IMR-90 (cell line): ENCODE results near the gene MAPK11. TPM values are rescaled to one million over a fixed set of nuclear protein-coding genes. Genes with fewer than 3 reads are reported as not detected.

Source experiments
- ATAC-seq: fragments of 200-7000 bp; cut with Tn5 transposase; 2 replicates; pipeline ENCODE4 v1.9.1; 2020; ENCODE audit warnings: low read depth, mild to moderate bottlenecking, moderate library complexity
- BruUV-seq: library from RNA; stranded (reverse); fragments of 400-500 nt; replicated peaks from 2 replicates; lab custom pipeline; 2021; lab: Mats Ljungman, UMichigan
- CTCF ChIA-PET: fragments of 300-600 bp; formaldehyde crosslinking; extraction: SDS; loops from one replicate; lab custom pipeline; 2021; ENCODE audit warnings: antibody characterized with exemption; lab: Yijun Ruan, JAX
- POLR2A ChIA-PET: fragments of 300-600 bp; sonication (Branson Sonifier 250); formaldehyde crosslinking; loops from one replicate; lab custom pipeline; 2022; ENCODE audit warnings: antibody characterized with exemption; ENCODE audit not compliant: unreplicated experiment; lab: Charles Lee
- DNase-seq: peaks from one replicate; pipeline ENCODE4 v3.0.0; 2013
- H2AFZ ChIP-seq: replicated peaks from 2 replicates; pipeline ENCODE3; 2013; ENCODE audit warnings: low read length, mild to moderate bottlenecking; ENCODE audit not compliant: poor library complexity
- H2AK5ac ChIP-seq: 2 replicates; pipeline ENCODE4 v1.6.1; 2013; ENCODE audit warnings: low read depth, low read length, inconsistent platforms
- H2AK9ac ChIP-seq: replicated peaks from 2 replicates; pipeline ENCODE3; 2013; ENCODE audit warnings: mild to moderate bottlenecking, low read depth, low read length, moderate library complexity; ENCODE audit not compliant: poor library complexity
- H2BK120ac ChIP-seq: 2 replicates; pipeline ENCODE4 v1.6.1; 2013; ENCODE audit warnings: low read depth, low read length, inconsistent platforms
- H2BK15ac ChIP-seq: 3 replicates; pipeline ENCODE4 v1.6.1; 2013; ENCODE audit warnings: low read depth, low read length, inconsistent platforms
- H2BK20ac ChIP-seq: 2 replicates; pipeline ENCODE4 v1.6.1; 2013; ENCODE audit warnings: low read depth, mild to moderate bottlenecking, inconsistent platforms, low read length, moderate library complexity
- H2BK5ac ChIP-seq: 2 replicates; pipeline ENCODE4 v1.6.1; 2013; ENCODE audit warnings: mild to moderate bottlenecking, low read depth, low read length, inconsistent platforms; ENCODE audit not compliant: poor library complexity, severe bottlenecking
- H3K14ac ChIP-seq: replicated peaks from 2 replicates; pipeline ENCODE4 v1.6.1; 2013; ENCODE audit warnings: low read depth, low read length, inconsistent platforms
- H3K18ac ChIP-seq: 2 replicates; pipeline ENCODE4 v1.6.1; 2013; ENCODE audit warnings: low read depth, low read length, control low read depth
- H3K23ac ChIP-seq: 2 replicates; pipeline ENCODE4 v1.6.1; 2013; ENCODE audit warnings: low read depth, low read length, inconsistent platforms
- H3K27ac ChIP-seq: 2 replicates; pipeline ENCODE4 v1.5.1; 2013; ENCODE audit warnings: mild to moderate bottlenecking, control low read depth, low read length; ENCODE audit not compliant: insufficient read depth
- H3K27me3 ChIP-seq: 2 replicates; pipeline ENCODE4 v1.6.1; 2013; ENCODE audit warnings: low read length; ENCODE audit not compliant: control insufficient read depth, insufficient read depth
- H3K36me3 ChIP-seq: 2 replicates; pipeline ENCODE4 v1.6.1; 2013; ENCODE audit warnings: low read length, mixed read lengths; ENCODE audit not compliant: control insufficient read depth, insufficient read depth
- H3K4ac ChIP-seq: 2 replicates; pipeline ENCODE4 v1.6.1; 2013; ENCODE audit warnings: low read depth, low read length, inconsistent platforms
- H3K4me1 ChIP-seq: 2 replicates; pipeline ENCODE4 v1.6.1; 2013; ENCODE audit warnings: low read length, mixed read lengths; ENCODE audit not compliant: control insufficient read depth, insufficient read depth
- H3K4me2 ChIP-seq: 2 replicates; pipeline ENCODE4 v1.6.1; 2013; ENCODE audit warnings: low read depth, mild to moderate bottlenecking, control low read depth, low read length, moderate library complexity
- H3K4me3 ChIP-seq: 2 replicates; pipeline ENCODE4 v1.5.1; 2013; ENCODE audit warnings: low read depth, mild to moderate bottlenecking, control low read depth, low read length, moderate library complexity; ENCODE audit not compliant: insufficient read depth
- H3K56ac ChIP-seq: 2 replicates; pipeline ENCODE4 v1.6.1; 2013; ENCODE audit warnings: low read length, inconsistent platforms; ENCODE audit not compliant: insufficient read depth; ENCODE audit errors: extremely low read depth
- H3K79me1 ChIP-seq, 2 experiments: 2 replicates each; pipeline ENCODE4 v1.6.1; 2013; ENCODE audit warnings: low read length in 2 of 2, inconsistent platforms in 1 of 2, low read depth in 1 of 2
- H3K9ac ChIP-seq: 2 replicates; pipeline ENCODE4 v1.6.1; 2013; ENCODE audit warnings: low read depth, low read length, control low read depth
- H3K9me1 ChIP-seq: 2 replicates; pipeline ENCODE4 v1.6.1; 2013; ENCODE audit warnings: low read length, inconsistent platforms; ENCODE audit not compliant: insufficient read depth
- H3K9me3 ChIP-seq: 2 replicates; pipeline ENCODE4 v1.6.1; 2013; ENCODE audit warnings: low read length; ENCODE audit not compliant: control insufficient read depth, insufficient read depth
- H4K20me1 ChIP-seq: 2 replicates; pipeline ENCODE4 v1.6.1; 2013; ENCODE audit warnings: low read length, inconsistent platforms; ENCODE audit not compliant: insufficient read depth
- H4K5ac ChIP-seq: 2 replicates; pipeline ENCODE4 v1.6.1; 2013; ENCODE audit warnings: mild to moderate bottlenecking, low read depth, low read length, control low read depth
- H4K8ac ChIP-seq, 2 experiments: 2 replicates each; pipeline ENCODE4 v1.6.1; 2013; ENCODE audit warnings: low read depth in 2 of 2, low read length in 2 of 2, control low read depth in 1 of 2, inconsistent platforms in 1 of 2
- H4K91ac ChIP-seq: 2 replicates; pipeline ENCODE4 v1.6.1; 2013; ENCODE audit warnings: low read depth, low read length, inconsistent platforms; ENCODE audit not compliant: insufficient read depth
- BHLHE40 ChIP-seq: fragments of 150-350 bp; IDR thresholded peaks from 2 replicates; pipeline ENCODE4 v1.6.1; 2016; ENCODE audit warnings: mild to moderate bottlenecking, low read depth, low read length
- CEBPB ChIP-seq: IDR thresholded peaks from 2 replicates; pipeline ENCODE4 v1.6.1; 2012; ENCODE audit warnings: low read depth, low read length, improper control_type of control experiment
- CHD1 ChIP-seq: IDR thresholded peaks from 2 replicates; pipeline ENCODE4 v1.6.1; 2012; ENCODE audit warnings: low read depth, low read length, improper control_type of control experiment
- FOS ChIP-seq: fragments of 150-350 bp; IDR thresholded peaks from 2 replicates; pipeline ENCODE4 v1.6.1; 2016; ENCODE audit warnings: low read depth, low read length
- MAFK ChIP-seq: IDR thresholded peaks from 2 replicates; pipeline ENCODE4 v1.6.1; 2012; ENCODE audit warnings: low read depth, low read length, improper control_type of control experiment
- MAZ ChIP-seq: IDR thresholded peaks from 2 replicates; pipeline ENCODE4 v1.6.1; 2012; ENCODE audit warnings: low read depth, mild to moderate bottlenecking, low read length, improper control_type of control experiment, moderate library complexity, borderline replicate concordance
- MXI1 ChIP-seq: IDR thresholded peaks from 2 replicates; pipeline ENCODE4 v1.6.1; 2012; ENCODE audit warnings: low read depth, mild to moderate bottlenecking, low read length, moderate library complexity, borderline replicate concordance
- NFE2L2 ChIP-seq: fragments of 150-350 bp; IDR thresholded peaks from 2 replicates; pipeline ENCODE4 v1.6.1; 2016; ENCODE audit warnings: low read depth, mild to moderate bottlenecking, low read length
- POLR2A ChIP-seq: IDR thresholded peaks from 2 replicates; pipeline ENCODE4 v1.6.1; 2012; ENCODE audit warnings: mild to moderate bottlenecking, low read depth, low read length
- RAD21 ChIP-seq: IDR thresholded peaks from 2 replicates; pipeline ENCODE4 v1.6.1; 2012; ENCODE audit warnings: low read length, improper control_type of control experiment
- RCOR1 ChIP-seq: IDR thresholded peaks from 2 replicates; pipeline ENCODE4 v1.6.1; 2012; ENCODE audit warnings: mild to moderate bottlenecking, low read length, improper control_type of control experiment; ENCODE audit not compliant: insufficient replicate concordance
- RFX5 ChIP-seq: IDR thresholded peaks from 2 replicates; pipeline ENCODE4 v1.8.0; 2012; ENCODE audit warnings: low read depth, mild to moderate bottlenecking, low read length, moderate library complexity
- SMC3 ChIP-seq: fragments of 150-350 bp; IDR thresholded peaks from 2 replicates; pipeline ENCODE4 v1.6.1; 2016; ENCODE audit warnings: low read depth, mild to moderate bottlenecking, antibody characterized with exemption, low read length, moderate library complexity
- USF2 ChIP-seq: fragments of 150-350 bp; IDR thresholded peaks from 2 replicates; pipeline ENCODE4 v1.6.1; 2017; ENCODE audit warnings: mild to moderate bottlenecking, antibody characterized with exemption, low read length, low read depth
- WGBS, 2 experiments: methylation state at CpG; one replicate each; pipeline versions ENCODE4 v1.1.5 to v1.1.7; 2013; ENCODE audit warnings: missing lambda C conversion rate in 2 of 2; ENCODE audit not compliant: insufficient read length in 1 of 2; ENCODE audit errors: extremely low coverage in 2 of 2; 5-methylcytosine and 5-hydroxymethylcytosine counted together
- dilution Hi-C: fragments of 300-500 bp; cut with HindIII; formaldehyde crosslinking; loops from one replicate; pipeline ENCODE4 v1.14.3; 2018; ENCODE audit warnings: low sequenced_read_pairs; ENCODE audit not compliant: unreplicated experiment
- in situ Hi-C: fragments of 300-500 bp; cut with MboI; formaldehyde crosslinking; loops from 3 replicates; pipeline ENCODE4 v1.14.3; 2019; ENCODE audit warnings: low sequenced_read_pairs, inconsistent platforms, mixed read lengths
- intact Hi-C: fragments of 100-400 bp; cut with micrococcal nuclease; formaldehyde crosslinking; loops from 2 replicates; pipeline ENCODE4 v1.10.0; 2022
- polyA plus RNA-seq, 3 experiments: library from polyadenylated mRNA; depleted of rRNA; stranded (reverse); fragments of >200 nt; gene quantifications; 2 replicates each; pipeline ENCODE4 v1.2.3, GENCODE V29; 2012; ENCODE audit warnings: low replicate concordance in 1 of 3
- total RNA-seq: library from RNA; depleted of rRNA; stranded (reverse); fragments of >200 nt; gene quantifications from 2 replicates; pipeline ENCODE4 v1.2.3, GENCODE V29; 2012
- TF ChIP-seq, protein P1 (sequence below): conservative IDR thresholded peaks from 2 replicates; pipeline ENCODE4 v1.5.1; 2012; ENCODE audit warnings: mild to moderate bottlenecking, low read depth, low read length, improper control_type of control experiment
- TF ChIP-seq, protein P2 (sequence below): fragments of 150-350 bp; IDR thresholded peaks from 2 replicates; pipeline ENCODE4 v1.6.1; 2016; ENCODE audit warnings: low read depth, mild to moderate bottlenecking, low read length, moderate library complexity, borderline replicate concordance

MAPK11 gene
- total and polyA plus RNA-seq, 2 of the 4 experiments (the other 2 are of a cell fraction), result 8.1 to 14.4 TPM

DNA sequence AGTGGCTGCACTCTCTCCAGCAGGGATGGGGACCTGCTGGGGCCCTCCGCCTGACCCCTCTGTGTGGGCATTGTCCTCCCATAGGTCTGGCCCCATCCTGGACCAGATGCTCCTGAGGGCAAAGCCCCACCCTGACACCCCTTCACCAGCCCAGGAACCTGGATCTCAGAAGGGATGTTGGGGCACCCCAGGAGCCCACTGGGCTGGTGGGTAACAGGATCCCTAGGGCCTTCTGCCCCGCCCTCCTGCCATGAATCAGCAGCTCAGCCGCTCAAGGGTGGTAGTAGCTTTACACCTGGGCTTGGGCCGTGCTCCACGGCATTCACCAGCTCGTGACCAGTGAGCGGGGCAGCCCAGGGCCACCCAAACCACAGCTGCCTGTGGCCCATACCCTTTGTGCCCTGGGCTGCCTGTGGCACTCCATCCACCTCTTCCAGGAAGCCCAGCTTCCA is 7.7 kb downstream of the MAPK11 start:
- H3K4me2 ChIP-seq, result no peak overlapping the region
- intact Hi-C loops, result no loop called here
- no peak overlapping the region for H3K4me3 ChIP-seq
- H4K5ac ChIP-seq, result no peak overlapping the region
- peaks cover 4% of the 10 kb centered on the region; the same call in 1 of the 2 replicates for H3K36me3 ChIP-seq
- WGBS, 2 experiments, result no CpG with 5 or more reads among the region's 7 CpGs
- H3K9me1 ChIP-seq, result peaks cover 4% of the 10 kb centered on the region; the same call in 1 of the 2 replicates
- peak overlapping the region; percentile 47; the same call in 1 of the 2 replicates for H4K91ac ChIP-seq
- H3K9ac ChIP-seq, result no peak overlapping the region
- H3K18ac ChIP-seq, result no peak overlapping the region
- H2AK5ac ChIP-seq, result peak overlapping the region; percentile 96
- no TSS peak for BruUV-seq
- H2AK9ac ChIP-seq, result peak overlapping the region; percentile 95
- dilution Hi-C loops, result no loop called here
- H3K14ac ChIP-seq, result no peak overlapping the region
- DNase-seq (no peak), ATAC-seq (no peak)
- ChIA-PET CTCF (no interaction called here), POLR2A (no interaction called here)
- H2BK120ac ChIP-seq, result no peak overlapping the region
- H3K27me3 ChIP-seq, result no peaks in the 10 kb centered on the region
- no peak overlapping the region for H3K23ac ChIP-seq
- H4K20me1 ChIP-seq, result peaks cover 24% of the 10 kb centered on the region
- H3K56ac ChIP-seq, result no peak overlapping the region
- H3K4ac ChIP-seq, result peak overlapping the region; percentile 86
- H2BK15ac ChIP-seq, result no peak overlapping the region
- peaks cover 17% of the 10 kb centered on the region for H3K4me1 ChIP-seq
- peak overlapping the region; percentile 8 for H2BK5ac ChIP-seq
- H2AFZ ChIP-seq, result peak overlapping the region; percentile 63
- H3K79me1 ChIP-seq, result peaks cover 9 to 38% of the 10 kb centered on the region in 2 experiments; a peak in 3 of 4 replicates
- TF ChIP-seq FOS (no peak), SMC3 (no peak), CHD1 (no peak), RFX5 (no peak), BHLHE40 (no peak), RCOR1 (no peak), MAZ (no peak), USF2 (no peak), POLR2A (no peak), MAFK (no peak), MXI1 (no peak), NFE2L2 (no peak), RAD21 (no peak), CEBPB (no peak)
- TF ChIP-seq, protein P1, sequence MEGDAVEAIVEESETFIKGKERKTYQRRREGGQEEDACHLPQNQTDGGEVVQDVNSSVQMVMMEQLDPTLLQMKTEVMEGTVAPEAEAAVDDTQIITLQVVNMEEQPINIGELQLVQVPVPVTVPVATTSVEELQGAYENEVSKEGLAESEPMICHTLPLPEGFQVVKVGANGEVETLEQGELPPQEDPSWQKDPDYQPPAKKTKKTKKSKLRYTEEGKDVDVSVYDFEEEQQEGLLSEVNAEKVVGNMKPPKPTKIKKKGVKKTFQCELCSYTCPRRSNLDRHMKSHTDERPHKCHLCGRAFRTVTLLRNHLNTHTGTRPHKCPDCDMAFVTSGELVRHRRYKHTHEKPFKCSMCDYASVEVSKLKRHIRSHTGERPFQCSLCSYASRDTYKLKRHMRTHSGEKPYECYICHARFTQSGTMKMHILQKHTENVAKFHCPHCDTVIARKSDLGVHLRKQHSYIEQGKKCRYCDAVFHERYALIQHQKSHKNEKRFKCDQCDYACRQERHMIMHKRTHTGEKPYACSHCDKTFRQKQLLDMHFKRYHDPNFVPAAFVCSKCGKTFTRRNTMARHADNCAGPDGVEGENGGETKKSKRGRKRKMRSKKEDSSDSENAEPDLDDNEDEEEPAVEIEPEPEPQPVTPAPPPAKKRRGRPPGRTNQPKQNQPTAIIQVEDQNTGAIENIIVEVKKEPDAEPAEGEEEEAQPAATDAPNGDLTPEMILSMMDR, result no peak
- TF ChIP-seq, protein P2, sequence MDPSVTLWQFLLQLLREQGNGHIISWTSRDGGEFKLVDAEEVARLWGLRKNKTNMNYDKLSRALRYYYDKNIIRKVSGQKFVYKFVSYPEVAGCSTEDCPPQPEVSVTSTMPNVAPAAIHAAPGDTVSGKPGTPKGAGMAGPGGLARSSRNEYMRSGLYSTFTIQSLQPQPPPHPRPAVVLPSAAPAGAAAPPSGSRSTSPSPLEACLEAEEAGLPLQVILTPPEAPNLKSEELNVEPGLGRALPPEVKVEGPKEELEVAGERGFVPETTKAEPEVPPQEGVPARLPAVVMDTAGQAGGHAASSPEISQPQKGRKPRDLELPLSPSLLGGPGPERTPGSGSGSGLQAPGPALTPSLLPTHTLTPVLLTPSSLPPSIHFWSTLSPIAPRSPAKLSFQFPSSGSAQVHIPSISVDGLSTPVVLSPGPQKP, result no peak
- no peak overlapping the region for H3K27ac ChIP-seq
- peak overlapping the region in 1 of 2 experiments; percentile 25; a peak in 1 of 4 replicates for H4K8ac ChIP-seq
- in situ Hi-C loops, result no loop called here
- no peak overlapping the region for H2BK20ac ChIP-seq
- no peaks in the 10 kb centered on the region for H3K9me3 ChIP-seq
